Spleen (tissue), 11 donors: ENCODE results near the gene MAPT. TPM values are rescaled to one million over a fixed set of nuclear protein-coding genes. Genes with fewer than 3 reads are reported as not detected.

ENCODE experiments used
- DNase-seq: peaks from one replicate; pipeline ENCODE4 v3.0.0-alpha.2; 2020
- H3K27ac ChIP-seq, 8 donors: fragments of 200-600 bp; sonication (generic) in 7 of 8; 1 replicate in 4 of 8; 2 replicates in 4 of 8; pipeline versions ENCODE4 v1.5.0 to v1.8.0; 2016 to 2021; ENCODE audit warnings: inconsistent platforms in 4 of 8, mild to moderate bottlenecking in 4 of 8, moderate library complexity in 1 of 8
- H3K27me3 ChIP-seq, 7 donors: fragments of 200-600 bp; sonication (generic) in 6 of 7; replicated peaks in 1 of 7; 1 replicate in 4 of 7; 2 replicates in 3 of 7; pipeline versions ENCODE4 v1.5.0 to v1.8.0; 2016 to 2021; ENCODE audit warnings: inconsistent platforms in 3 of 7, mild to moderate bottlenecking in 1 of 7
- H3K36me3 ChIP-seq, 6 donors: fragments of 200-600 bp; sonication (generic) in 5 of 6; 1 replicate in 4 of 6; 2 replicates in 2 of 6; pipeline versions ENCODE4 v1.5.0 to v1.8.0; 2016 to 2021; ENCODE audit warnings: inconsistent platforms in 2 of 6
- H3K4me1 ChIP-seq, 6 donors: fragments of 200-600 bp; sonication (generic) in 5 of 6; 1 replicate in 3 of 6; 2 replicates in 3 of 6; pipeline versions ENCODE4 v1.5.0 to v1.8.0; 2016 to 2021; ENCODE audit warnings: inconsistent platforms in 3 of 6
- H3K4me3 ChIP-seq, 8 donors: fragments of 200-600 bp; sonication (generic) in 7 of 8; 1 replicate in 4 of 8; 2 replicates in 4 of 8; pipeline versions ENCODE4 v1.5.0 to v1.8.0; 2016 to 2021; ENCODE audit warnings: inconsistent platforms in 4 of 8, mild to moderate bottlenecking in 4 of 8, moderate library complexity in 2 of 8
- H3K9me3 ChIP-seq, 8 donors: fragments of 200-600 bp; sonication (generic) in 7 of 8; 1 replicate in 4 of 8; 2 replicates in 4 of 8; pipeline versions ENCODE4 v1.5.0 to v1.8.0; 2016 to 2021; ENCODE audit warnings: inconsistent platforms in 4 of 8
- CTCF ChIP-seq, 11 experiments: fragments of 200-600 bp in 7 of 11; fragments of 450-650 bp in 4 of 11; sonication (generic) in 4 of 11; IDR thresholded peaks in 8 of 11; conservative IDR thresholded peaks in 3 of 11; 1 replicate in 7 of 11; 2 replicates in 4 of 11; pipeline versions ENCODE4 v1.4.0 to v1.8.0; 2016 to 2021; ENCODE audit warnings: antibody characterized with exemption in 11 of 11, inconsistent platforms in 4 of 11, mild to moderate bottlenecking in 1 of 11
- POLR2A ChIP-seq, 3 donors: fragments of 450-650 bp; IDR thresholded peaks; one replicate each; pipeline ENCODE4 v1.5.1; 2017; ENCODE audit warnings: antibody characterized with exemption in 3 of 3, mild to moderate bottlenecking in 1 of 3
- POLR2AphosphoS5 ChIP-seq, 3 donors: sonication (generic); formaldehyde crosslinking; IDR thresholded peaks; one replicate each; pipeline ENCODE4 v1.5.1; 2017; ENCODE audit warnings: antibody characterized with exemption in 3 of 3
- WGBS, 5 donors: extraction: QIAGEN DNeasy Blood & Tissue Kit in 3 of 5; methylation state at CpG; one replicate each; pipeline versions ENCODE4 v1.1.5 to v1.1.7; 2013 to 2018; 5-methylcytosine and 5-hydroxymethylcytosine counted together
- intact Hi-C: fragments of 100-400 bp; cut with DNase I; formaldehyde crosslinking; loops from one replicate; pipeline ENCODE4 v1.15.0; 2023; ENCODE audit warnings: low total_unique reads
- polyA plus RNA-seq, 3 donors: library from polyadenylated mRNA; stranded (reverse); fragments of 200-250 nt; gene quantifications; one replicate each; pipeline ENCODE4 v1.2.1, GENCODE V29; 2013
- total RNA-seq, 7 donors: library from RNA; depleted of rRNA in 3 of 7; stranded (reverse); fragments of >200 nt in 3 of 7; fragmentation: NEBNext Ultra II Directional in 4 of 7; extraction: Animal tissue kit (Norgen Biotek cat#: 25700) in 4 of 7; gene quantifications; one replicate each; pipeline versions ENCODE4 v1.1.0 to v1.2.1, GENCODE V29; 2016 to 2021
- donor health status: healthy with polysubstance abuse.
- donor health status: DM: no; HTN: no; CAD: no; lungs with moderate emphysema.
- donor health status: DM: no; HTN: no; CAD: no.
- donor health status: Bipolar disorder and iron deficiency.
- donor health status: healthy.
- donor health status: DM: no; HTN: no; CAD: no.
- donor health status: DM: yes; HTN: yes; CAD: no.

The MAPT gene
- total and polyA plus RNA-seq, 10 donors = 0.15 to 1.6 (median 0.66) TPM

DNA sequence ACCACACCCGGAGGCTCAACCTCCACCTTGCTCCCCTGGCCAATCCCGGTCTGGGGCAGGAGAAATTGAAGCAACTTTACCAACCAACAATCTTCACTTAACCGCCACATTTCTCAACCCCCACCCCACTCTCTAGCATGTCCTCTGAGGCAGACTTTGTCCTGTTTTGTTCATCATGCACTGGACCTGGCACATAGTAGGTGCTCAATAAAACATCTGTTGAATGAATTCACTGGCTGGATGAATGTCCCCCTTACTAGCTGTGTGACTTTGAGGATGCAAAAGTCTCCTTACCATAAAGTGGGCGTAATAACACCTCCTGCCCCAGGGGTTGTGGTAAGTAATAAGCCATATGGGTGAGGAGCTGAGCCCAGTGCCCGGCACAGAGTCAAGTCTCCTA lies 43.9 kb upstream of the MAPT start:
- no peaks in the 10 kb centered on the region for H3K36me3 ChIP-seq
- peaks cover 0 to 58% (median 0%) of the 10 kb centered on the region in 7 donors for H3K27me3 ChIP-seq
- intact Hi-C loops = no loop called here
- DNase-seq = no peak
- peaks cover 0 to 8% (median 2%) of the 10 kb centered on the region in 6 donors for H3K4me1 ChIP-seq
- TF ChIP-seq POLR2AphosphoS5 (IDR thresholded peaks at IDR 0.05) (no peak), CTCF (IDR thresholded peaks at IDR 0.05 in 8 of 11, conservative IDR thresholded peaks at IDR 0.05 in 3 of 11) (no peak), POLR2A (IDR thresholded peaks at IDR 0.05) (no peak)
- no peak overlapping the region for H3K27ac ChIP-seq
- H3K4me3 ChIP-seq = no peak overlapping the region
- no peaks in the 10 kb centered on the region for H3K9me3 ChIP-seq
- 82 to 88% (median 86%) methylated on average over 4 to 5 of the region's 5 CpGs for WGBS, 5 donors

GRCh38 chr17:45851022-45851421 lies 43.3 kb upstream of the MAPT start:
- WGBS, 5 donors = 74 to 88% (median 85%) methylated on average over 6 of the region's 6 CpGs
- H3K27me3 ChIP-seq = peaks cover 0 to 59% (median 0%) of the 10 kb centered on the region in 7 donors
- intact Hi-C loops = no loop called here
- TF ChIP-seq POLR2A (IDR thresholded peaks at IDR 0.05) (no peak), POLR2AphosphoS5 (IDR thresholded peaks at IDR 0.05) (no peak), CTCF (IDR thresholded peaks at IDR 0.05 in 8 of 11, conservative IDR thresholded peaks at IDR 0.05 in 3 of 11) (no peak)
- no peak overlapping the region for H3K27ac ChIP-seq
- no peak for DNase-seq
- H3K4me1 ChIP-seq = peaks cover 0 to 8% (median 2%) of the 10 kb centered on the region in 6 donors
- no peaks in the 10 kb centered on the region for H3K36me3 ChIP-seq
- no peak overlapping the region for H3K4me3 ChIP-seq
- no peaks in the 10 kb centered on the region for H3K9me3 ChIP-seq

DNA sequence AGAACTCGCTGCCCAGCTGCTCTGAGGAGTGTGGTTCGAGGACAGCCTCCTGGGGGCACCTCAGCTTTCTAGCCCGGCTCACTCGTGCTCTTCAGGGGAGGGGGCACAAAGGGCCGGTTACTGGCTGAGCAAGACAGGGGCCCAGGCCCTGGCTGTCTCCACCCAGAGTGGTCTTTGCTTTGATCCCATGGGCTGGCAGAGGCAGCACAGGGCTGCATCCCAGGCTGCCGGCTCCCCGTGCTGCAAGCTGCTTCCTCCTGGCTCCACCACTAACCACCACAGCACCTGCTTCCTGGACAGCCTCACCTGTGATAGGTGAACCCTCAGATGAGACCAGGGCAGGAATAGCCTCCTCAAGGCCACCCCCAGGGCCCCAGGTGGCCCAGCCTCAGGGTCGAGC lies 42.9 kb upstream of the MAPT start:
- H3K27me3 ChIP-seq = peaks cover 0 to 57% (median 0%) of the 10 kb centered on the region in 7 donors
- 29 to 61% (median 41%) methylated on average over 3 to 8 of the region's 8 CpGs for WGBS, 5 donors
- peaks cover 0 to 8% (median 2%) of the 10 kb centered on the region in 6 donors for H3K4me1 ChIP-seq
- no peaks in the 10 kb centered on the region for H3K36me3 ChIP-seq
- H3K4me3 ChIP-seq = no peak overlapping the region
- DNase-seq = no peak
- H3K27ac ChIP-seq = no peak overlapping the region
- TF ChIP-seq POLR2A (IDR thresholded peaks at IDR 0.05) (no peak), CTCF (IDR thresholded peaks at IDR 0.05 in 8 of 11, conservative IDR thresholded peaks at IDR 0.05 in 3 of 11) (no peak), POLR2AphosphoS5 (IDR thresholded peaks at IDR 0.05) (no peak)
- H3K9me3 ChIP-seq = no peaks in the 10 kb centered on the region
- intact Hi-C loops = no loop called here

DNA sequence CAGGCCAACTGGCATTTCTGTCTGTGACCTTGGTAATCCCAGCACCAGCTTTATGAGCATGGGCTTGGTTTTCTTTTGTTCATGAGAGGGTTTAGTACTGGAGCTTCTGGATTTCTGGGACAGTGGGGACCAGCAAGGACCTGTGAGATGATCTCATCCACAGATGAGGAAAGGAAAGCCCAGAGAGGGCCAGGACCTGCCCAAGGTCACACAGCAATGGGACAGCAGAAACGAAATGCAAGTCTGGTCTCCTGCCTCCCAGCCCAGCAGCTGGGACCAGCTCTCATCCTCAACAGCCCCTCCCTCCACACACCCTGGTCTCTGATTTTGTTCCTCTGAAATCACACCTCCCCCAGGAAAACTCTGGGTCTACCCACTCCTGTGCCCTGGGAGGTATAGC lies 42.5 kb upstream of the MAPT start:
- WGBS, 5 donors = 47 to 72% (median 67%) methylated on average over 1 of the region's 1 CpG
- peaks cover 0 to 8% (median 2%) of the 10 kb centered on the region in 6 donors for H3K4me1 ChIP-seq
- peaks cover 0 to 58% (median 0%) of the 10 kb centered on the region in 7 donors for H3K27me3 ChIP-seq
- H3K4me3 ChIP-seq = no peak overlapping the region
- peak; percentile 53 for DNase-seq
- H3K36me3 ChIP-seq = no peaks in the 10 kb centered on the region
- TF ChIP-seq POLR2A (IDR thresholded peaks at IDR 0.05) = no peak
- no peak overlapping the region for H3K27ac ChIP-seq
- no peaks in the 10 kb centered on the region for H3K9me3 ChIP-seq
- intact Hi-C loops = no loop called here
